ENCODE measurements around the gene INPP4A.

The INPP4A gene

GRCh38 chr2:98543842-98544241 lies 99.2 kb downstream of the INPP4A start:
- Histone ChIP-seq H3K27me3 (ENCODE audit: insufficient read depth, poor library complexity, severe bottlenecking) (no peaks in the 10 kb centered on the region), H3K36me3 (ENCODE audit: low read depth) (peaks cover 14% of the 10 kb centered on the region)
- ATAC-seq (ENCODE audit: low read depth) = no peak

GRCh38 chr2:98545591-98545990 lies 100.9 kb downstream of the INPP4A start:
- Histone ChIP-seq H3K36me3 (ENCODE audit: low read depth) (peaks cover 14% of the 10 kb centered on the region), H3K4me3 (ENCODE audit: severe bottlenecking) (no peak overlapping the region), H3K27me3 (ENCODE audit: insufficient read depth, poor library complexity, severe bottlenecking) (no peaks in the 10 kb centered on the region), H3K27ac (ENCODE audit: poor library complexity, severe bottlenecking) (no peak overlapping the region), H3K9me3 (ENCODE audit: severe bottlenecking) (no peaks in the 10 kb centered on the region), H3K4me1 (ENCODE audit: insufficient read depth, poor library complexity, severe bottlenecking) (no peaks in the 10 kb centered on the region)
- ATAC-seq (ENCODE audit: low read depth) (no peak), DNase-seq (ENCODE audit: low spot score) (no peak)
- no peak for TF ChIP-seq CTCF (IDR thresholded peaks at IDR 0.05; ENCODE audit: poor library complexity, severe bottlenecking)

More at GRCh38 chr2:98543842-98544241, 99.2 kb downstream of the INPP4A start:
- Histone ChIP-seq H3K27ac (ENCODE audit: poor library complexity, severe bottlenecking) (no peak overlapping the region), H3K9me3 (ENCODE audit: severe bottlenecking) (no peaks in the 10 kb centered on the region), H3K4me3 (ENCODE audit: severe bottlenecking) (no peak overlapping the region), H3K4me1 (ENCODE audit: insufficient read depth, poor library complexity, severe bottlenecking) (no peaks in the 10 kb centered on the region)
- TF ChIP-seq CTCF (IDR thresholded peaks at IDR 0.05; ENCODE audit: poor library complexity, severe bottlenecking) = no peak
- no peak for DNase-seq (ENCODE audit: low spot score)

GRCh38 chr2:98546186-98546585 lies 101.5 kb downstream of the INPP4A start:
- no peaks in the 10 kb centered on the region for H3K4me1 ChIP-seq (ENCODE audit: insufficient read depth, poor library complexity, severe bottlenecking)
- H3K27ac ChIP-seq (ENCODE audit: poor library complexity, severe bottlenecking) = no peak overlapping the region
- DNase-seq (ENCODE audit: low spot score) = no peak
- H3K4me3 ChIP-seq (ENCODE audit: severe bottlenecking) = no peak overlapping the region
- no peaks in the 10 kb centered on the region for H3K9me3 ChIP-seq (ENCODE audit: severe bottlenecking)
- no peak for ATAC-seq (ENCODE audit: low read depth)
- no peak for TF ChIP-seq CTCF (IDR thresholded peaks at IDR 0.05; ENCODE audit: poor library complexity, severe bottlenecking)
- H3K36me3 ChIP-seq (ENCODE audit: low read depth) = peaks cover 14% of the 10 kb centered on the region
- H3K27me3 ChIP-seq (ENCODE audit: insufficient read depth, poor library complexity, severe bottlenecking) = no peaks in the 10 kb centered on the region

GRCh38 chr2:98547092-98547790 lies 102.6 kb downstream of the INPP4A start:
- peaks cover 9% of the 10 kb centered on the region for H3K36me3 ChIP-seq (ENCODE audit: low read depth)
- H3K4me3 ChIP-seq (ENCODE audit: severe bottlenecking) = no peak overlapping the region
- no peaks in the 10 kb centered on the region for H3K4me1 ChIP-seq (ENCODE audit: insufficient read depth, poor library complexity, severe bottlenecking)
- no peaks in the 10 kb centered on the region for H3K27me3 ChIP-seq (ENCODE audit: insufficient read depth, poor library complexity, severe bottlenecking)
- ATAC-seq (ENCODE audit: low read depth) (no peak), DNase-seq (ENCODE audit: low spot score) (no peak)
- no peak overlapping the region for H3K27ac ChIP-seq (ENCODE audit: poor library complexity, severe bottlenecking)
- H3K9me3 ChIP-seq (ENCODE audit: severe bottlenecking) = no peaks in the 10 kb centered on the region
- no peak for TF ChIP-seq CTCF (IDR thresholded peaks at IDR 0.05; ENCODE audit: poor library complexity, severe bottlenecking)

Measured in RWPE2 (cell line).